GM12878 (cell line): ENCODE measurements around the gene TBXAS1. TPM values are rescaled to one million over a fixed set of nuclear protein-coding genes. Genes with fewer than 3 reads are reported as not detected.

Experiments
- ATAC-seq: fragments of 200-7000 bp; cut with Tn5 transposase; 3 replicates; pipeline ENCODE4 v1.9.1; 2020; ENCODE audit warnings: mild to moderate bottlenecking, moderate library complexity
- BruUV-seq: library from RNA; stranded (reverse); fragments of 400-500 nt; replicated peaks from 2 replicates; lab custom pipeline; 2021; lab: Mats Ljungman, UMichigan
- CTCF ChIA-PET: fragments of 300-600 bp; sonication (Branson Sonifier 250); formaldehyde crosslinking; extraction: SDS; loops from one replicate; lab custom pipeline; 2021; ENCODE audit warnings: inconsistent platforms; lab: Yijun Ruan, JAX
- POLR2A ChIA-PET: fragments of 350-600 bp; formaldehyde crosslinking; extraction: SDS; loops from one replicate; lab custom pipeline; 2021; ENCODE audit warnings: inconsistent platforms; lab: Charles Lee
- RAD21 ChIA-PET: fragments of 300-600 bp; sonication (Branson Sonifier 250); formaldehyde crosslinking; loops from one replicate; lab custom pipeline; 2023; ENCODE audit warnings: antibody characterized with exemption; ENCODE audit not compliant: unreplicated experiment; lab: Charles Lee
- SMC1A ChIA-PET: fragments of 300-600 bp; sonication (Branson Sonifier 250); formaldehyde crosslinking; loops from one replicate; lab custom pipeline; 2023; ENCODE audit not compliant: unreplicated experiment, uncharacterized antibody; lab: Charles Lee
- DNase-seq: peaks from one replicate; pipeline ENCODE4 v3.0.0-alpha.2; 2011; ENCODE audit warnings: low read depth, low spot score
- FAIRE-seq: peaks from 3 replicates; lab custom pipeline; 2011; peaks lifted over from hg19 to GRCh38; lab: Jason Lieb, UNC
- H2AFZ ChIP-seq: 2 replicates; pipeline ENCODE4 v1.6.0; 2011; ENCODE audit warnings: low read depth, low read length, control low read depth; ENCODE audit not compliant: control insufficient read depth
- H3K27ac ChIP-seq: 2 replicates; pipeline ENCODE4 v1.5.1; 2011; ENCODE audit warnings: control low read depth; ENCODE audit not compliant: control insufficient read depth, insufficient read depth
- H3K27me3 ChIP-seq, 2 experiments: replicated peaks in 1 of 2; 2 replicates each; pipeline versions ENCODE4 v1.6.0 to v1.6.1; 2011; ENCODE audit warnings: low read length in 1 of 2; ENCODE audit not compliant: control insufficient read depth in 2 of 2, insufficient read depth in 2 of 2
- H3K36me3 ChIP-seq, 2 experiments: 2 replicates each; pipeline ENCODE4 v1.5.1; 2011; ENCODE audit warnings: low read length in 1 of 2; ENCODE audit not compliant: control insufficient read depth in 2 of 2, insufficient read depth in 2 of 2
- H3K4me1 ChIP-seq: 2 replicates; pipeline ENCODE4 v1.6.1; 2011; ENCODE audit warnings: mild to moderate bottlenecking, low read length, moderate library complexity, mixed read lengths; ENCODE audit not compliant: control insufficient read depth, insufficient read depth
- H3K4me2 ChIP-seq: 2 replicates; pipeline ENCODE4 v1.6.0; 2011; ENCODE audit warnings: control low read depth; ENCODE audit not compliant: control insufficient read depth, insufficient read depth
- H3K4me3 ChIP-seq: fragments of 200-600 bp; sonication (generic); 2 replicates; pipeline ENCODE4 v1.5.1; 2016
- H3K79me2 ChIP-seq: 2 replicates; pipeline ENCODE4 v1.6.0; 2011; ENCODE audit warnings: low read length; ENCODE audit not compliant: control insufficient read depth, insufficient read depth
- H3K9ac ChIP-seq: 2 replicates; pipeline ENCODE4 v1.8.0; 2011; ENCODE audit warnings: low read length, control low read depth, mixed read lengths; ENCODE audit not compliant: control insufficient read depth, insufficient read depth
- H3K9me3 ChIP-seq: replicated peaks from 3 replicates; pipeline ENCODE4 v1.5.1; 2011; ENCODE audit warnings: mild to moderate bottlenecking, low read length; ENCODE audit not compliant: control insufficient read depth, insufficient read depth
- H4K20me1 ChIP-seq: 2 replicates; pipeline ENCODE4 v1.6.0; 2011; ENCODE audit not compliant: control insufficient read depth, insufficient read depth
- CEBPZ ChIP-seq: fragments of 150-350 bp; IDR thresholded peaks from 2 replicates; pipeline ENCODE4 v1.6.1; 2016; ENCODE audit warnings: low read depth, low read length
- JUNB ChIP-seq: IDR thresholded peaks from 2 replicates; pipeline ENCODE4 v1.6.1; 2016; ENCODE audit warnings: antibody characterized with exemption, mild to moderate bottlenecking
- SRF ChIP-seq, 2 experiments: IDR thresholded peaks; 2 replicates each; pipeline ENCODE4 v1.6.1; 2011; ENCODE audit warnings: low read depth in 2 of 2, low read length in 2 of 2, mild to moderate bottlenecking in 1 of 2, moderate library complexity in 1 of 2
- ZNF217 ChIP-seq: fragments of 450-650 bp; IDR thresholded peaks from 2 replicates; pipeline ENCODE4 v1.6.1; 2017; ENCODE audit warnings: antibody characterized with exemption, mild to moderate bottlenecking
- WGBS: methylation state at CpG from one replicate; pipeline ENCODE4 v1.1.6; 2016; ENCODE audit warnings: low lambda C conversion rate; ENCODE audit not compliant: insufficient replicate concordance, insufficient coverage; ENCODE audit errors: missing lambda C conversion rate; 5-methylcytosine and 5-hydroxymethylcytosine counted together
- in situ Hi-C: fragments of 300-500 bp; cut with MboI; formaldehyde crosslinking; loops from 9 replicates; pipeline ENCODE4 v1.14.3; 2018; ENCODE audit warnings: mixed read lengths
- intact Hi-C: fragments of 100-400 bp; cut with micrococcal nuclease; formaldehyde crosslinking; loops from one replicate; pipeline ENCODE4 v1.14.2; 2022; ENCODE audit not compliant: unreplicated experiment
- polyA plus RNA-seq, 11 experiments: library from polyadenylated mRNA; depleted of rRNA in 4 of 11; unstranded in 6 of 11; stranded (reverse) in 5 of 11; fragments of >200 nt; fragmentation: Nextera tagmentation in 4 of 11; fragmentation: Illumina TruSeq in 1 of 11; extraction: Ambion mirVana in 4 of 11; extraction: Trizol in 1 of 11; gene quantifications; 1 replicate in 1 of 11; 2 replicates in 10 of 11; pipeline versions ENCODE4 v1.2.1 to v1.2.3, GENCODE V29; 2011 to 2016; ENCODE audit warnings: inconsistent platforms in 2 of 11, missing spikeins in 2 of 11, low read depth in 1 of 11
- total RNA-seq, 4 experiments: library from RNA; depleted of rRNA in 3 of 4; stranded (reverse); fragments of >200 nt in 3 of 4; fragmentation: Illumina TruSeq in 1 of 4; extraction: Trizol in 1 of 4; gene quantifications; 2 replicates each; pipeline versions ENCODE4 v1.2.1 to v1.2.3, GENCODE V29; 2013 to 2021

TBXAS1 gene
- total and polyA plus RNA-seq, 10 of the 15 experiments (the other 5 are each of a cell fraction or from before 2014, with no cell fraction given) = 1.5 to 32.7 (median 16.3) TPM

GRCh38 chr7:139797607-139798006 lies 31.5 kb upstream of the TBXAS1 start:
- TF ChIP-seq SRF (IDR thresholded peaks at IDR 0.05; ENCODE audit: low read depth in 2 of 2, low read length in 2 of 2) = no peak
- TF ChIP-seq ZNF217 = no peak
- no peak for TF ChIP-seq JUNB
- no peak for TF ChIP-seq CEBPZ
- Histone ChIP-seq H3K36me3 (no peaks in the 10 kb centered on the region), H4K20me1 (no peaks in the 10 kb centered on the region), H3K4me2 (no peak overlapping the region), H2AFZ (no peak overlapping the region), H3K27ac (no peak overlapping the region), H3K9ac (no peak overlapping the region), H3K9me3 (no peaks in the 10 kb centered on the region; the same call in 2 of the 3 replicates), H3K4me1 (peaks cover 20% of the 10 kb centered on the region), H3K4me3 (no peak overlapping the region), H3K79me2 (no peaks in the 10 kb centered on the region), H3K27me3 (no peaks in the 10 kb centered on the region)
- ChIA-PET RAD21 (no interaction called here), POLR2A (interaction anchor here (1.4 kb wide), 1 partner anchor 14 kb away, joined by 4 read pairs; no protein-coding TSS in a partner anchor), CTCF (no interaction called here), SMC1A (interaction anchor here (1.2 to 1.3 kb wide), 2 partner anchors 19 to 102 kb away, joined by 4 read pairs; no protein-coding TSS in a partner anchor)
- intact Hi-C loops (no loop called here), in situ Hi-C loops (no loop called here)
- no TSS peak for BruUV-seq
- WGBS = 96% methylated on average over 2 of the region's 2 CpGs
- no peak for DNase-seq
- ATAC-seq = no peak
- FAIRE-seq = no peak
